Bronchial epithelial cell (primary cell): ENCODE data around the gene SLC41A1. TPM values are rescaled to one million over a fixed set of nuclear protein-coding genes. Genes with fewer than 3 reads are reported as not detected.

Source experiments
- DNase-seq: peaks from one replicate; pipeline ENCODE4 v3.0.0-alpha.2; 2010; ENCODE audit warnings: low read depth
- FAIRE-seq: peaks from 2 replicates; lab custom pipeline; 2011; peaks lifted over from hg19 to GRCh38; lab: Jason Lieb, UNC
- H3K27me3 ChIP-seq: 2 replicates; pipeline ENCODE4 v1.5.1; 2011; ENCODE audit warnings: low read length; ENCODE audit not compliant: control insufficient read depth, insufficient read depth
- H3K36me3 ChIP-seq: 2 replicates; pipeline ENCODE4 v1.5.1; 2011; ENCODE audit warnings: low read length; ENCODE audit not compliant: control insufficient read depth, insufficient read depth
- H3K4me3 ChIP-seq: 2 replicates; pipeline ENCODE4 v1.5.1; 2011; ENCODE audit warnings: mild to moderate bottlenecking, low read depth, low read length, control low read depth
- CTCF ChIP-seq: IDR thresholded peaks from 2 replicates; pipeline ENCODE4 v1.5.1; 2011; ENCODE audit warnings: mild to moderate bottlenecking, moderate library complexity, low read length, control low read depth, inconsistent platforms; ENCODE audit not compliant: insufficient read depth, severe bottlenecking
- total RNA-seq: library from RNA; depleted of rRNA; stranded (reverse); fragments of >200 nt; gene quantifications from 2 replicates; pipeline ENCODE4 v1.2.1, GENCODE V29; 2014

Gene SLC41A1
- total RNA-seq, 1 donor from 2014 or later = 6.6 TPM

GRCh38 chr1:205766570-205766969 is 46.4 kb downstream of the SLC41A1 start:
- TF ChIP-seq CTCF = no peak
- Histone ChIP-seq H3K36me3 (peaks cover 2% of the 10 kb centered on the region), H3K4me3 (no peak overlapping the region), H3K27me3 (no peaks in the 10 kb centered on the region)
- FAIRE-seq (no peak), DNase-seq (no peak)

DNA sequence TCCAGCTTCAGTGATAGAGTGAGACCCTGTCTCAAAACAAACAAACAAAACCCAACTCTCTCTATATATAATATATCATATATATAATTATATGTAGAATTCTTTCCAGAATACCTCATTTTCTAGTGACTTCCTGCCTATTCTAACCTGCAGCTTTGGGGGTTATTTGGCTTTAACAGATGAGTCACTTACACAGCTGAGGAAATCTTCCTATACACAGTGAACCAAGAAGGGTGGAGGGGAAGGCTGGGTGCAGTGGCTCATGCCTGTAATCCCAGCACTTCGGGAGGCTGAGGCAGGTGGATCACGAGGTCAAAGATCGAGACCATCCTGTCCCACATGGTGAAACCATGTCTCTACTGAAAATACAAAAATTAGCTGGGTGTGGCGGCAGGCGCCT is 47.0 kb downstream of the SLC41A1 start:
- TF ChIP-seq CTCF = no peak
- no peak for FAIRE-seq
- H3K4me3 ChIP-seq = no peak overlapping the region
- peaks cover 2% of the 10 kb centered on the region for H3K36me3 ChIP-seq
- no peaks in the 10 kb centered on the region for H3K27me3 ChIP-seq
- DNase-seq = peak; percentile 62

GRCh38 chr1:205764578-205764977 is 48.4 kb downstream of the SLC41A1 start:
- no peaks in the 10 kb centered on the region for H3K36me3 ChIP-seq
- no peaks in the 10 kb centered on the region for H3K27me3 ChIP-seq
- FAIRE-seq (no peak), DNase-seq (no peak)
- no peak for TF ChIP-seq CTCF
- H3K4me3 ChIP-seq = no peak overlapping the region

GRCh38 chr1:205763980-205764379 is 49.0 kb downstream of the SLC41A1 start:
- FAIRE-seq (no peak), DNase-seq (no peak)
- no peak for TF ChIP-seq CTCF
- Histone ChIP-seq H3K4me3 (no peak overlapping the region), H3K36me3 (no peaks in the 10 kb centered on the region), H3K27me3 (no peaks in the 10 kb centered on the region)

GRCh38 chr1:205760606-205761005 is 52.4 kb downstream of the SLC41A1 start:
- no peaks in the 10 kb centered on the region for H3K27me3 ChIP-seq
- no peak for TF ChIP-seq CTCF
- no peak overlapping the region for H3K4me3 ChIP-seq
- no peak for FAIRE-seq
- no peak for DNase-seq
- no peaks in the 10 kb centered on the region for H3K36me3 ChIP-seq

- FAIRE-seq = no peak
- no peak overlapping the region for H3K4me3 ChIP-seq
- no peak for TF ChIP-seq CTCF
- H3K27me3 ChIP-seq = no peaks in the 10 kb centered on the region
- DNase-seq = no peak
- H3K36me3 ChIP-seq = no peaks in the 10 kb centered on the region
These were observed 56.4 kb downstream of the SLC41A1 start for GRCh38 chr1:205756552-205756951.
